NOMO-1 treated with dmso at 0.1 percent for 144 hours (cell line): ENCODE results near the gene MRPS5.
A peak's percentile ranks its signal among the peaks of the same experiment; 100 is the strongest.

Source experiments
- DNase-seq: peaks from one replicate; lab custom pipeline; 2025; ENCODE audit not compliant: unreplicated experiment; lab: John Stamatoyannopoulos, UW

The MRPS5 gene

GRCh38 chr2:95091885-95092555 lies 29.6 kb downstream of the MRPS5 start:
- no peak for DNase-seq

- no peak for DNase-seq
Observed at GRCh38 chr2:95087379-95087778, 34.2 kb downstream of the MRPS5 start.

GRCh38 chr2:95086017-95086416 lies 35.6 kb downstream of the MRPS5 start:
- no peak for DNase-seq

DNA sequence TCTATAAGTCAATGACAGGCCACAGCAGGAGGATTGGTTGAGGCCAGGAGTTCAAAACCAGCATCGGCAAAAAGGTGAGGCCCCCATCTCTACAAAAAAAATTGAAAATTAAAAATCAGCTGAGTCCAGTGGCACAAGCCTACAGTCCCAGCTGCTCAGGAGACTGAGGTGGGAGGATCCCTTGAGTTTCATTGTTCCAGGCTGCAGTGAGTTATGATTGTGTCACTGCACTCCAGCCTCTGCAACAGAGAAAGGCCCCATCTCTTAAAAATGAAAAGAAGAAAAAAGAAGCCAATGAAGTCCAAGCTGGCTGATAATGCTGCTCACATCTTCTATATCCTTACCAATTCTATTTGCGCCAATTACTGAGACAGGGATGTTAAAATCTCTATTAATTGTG lies 39.1 kb downstream of the MRPS5 start:
- DNase-seq = no peak

DNA sequence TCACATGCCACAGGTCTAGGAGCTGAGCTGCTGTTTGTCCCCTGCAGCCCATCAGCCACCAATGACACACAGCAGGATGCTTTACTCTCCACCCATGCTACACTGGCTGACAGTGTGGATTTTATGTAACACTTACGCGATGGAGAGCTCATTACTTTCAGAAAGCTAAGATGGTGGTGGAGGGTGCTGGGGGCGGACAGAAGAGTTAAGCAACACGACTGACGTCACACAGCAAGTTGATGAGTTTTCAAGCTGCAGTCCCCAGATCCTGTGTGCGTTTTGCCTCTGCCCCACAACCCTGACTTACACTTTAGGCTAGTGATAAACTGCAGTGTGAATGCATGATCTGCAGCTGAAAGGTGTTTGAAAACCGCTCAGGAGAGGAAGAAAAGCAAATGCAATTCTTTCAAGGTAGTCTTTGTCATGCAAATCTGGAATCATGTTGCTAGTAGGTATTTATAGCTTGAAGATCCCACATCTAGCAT lies 42.4 kb downstream of the MRPS5 start:
- DNase-seq = no peak

- DNase-seq = no peak
Observed at GRCh38 chr2:95077861-95078603, 43.6 kb downstream of the MRPS5 start.

GRCh38 chr2:95077530-95077825 lies 44.1 kb downstream of the MRPS5 start:
- no peak for DNase-seq

- DNase-seq = peak; percentile 18
Observed at GRCh38 chr2:95076705-95077529, 44.7 kb downstream of the MRPS5 start.

DNA sequence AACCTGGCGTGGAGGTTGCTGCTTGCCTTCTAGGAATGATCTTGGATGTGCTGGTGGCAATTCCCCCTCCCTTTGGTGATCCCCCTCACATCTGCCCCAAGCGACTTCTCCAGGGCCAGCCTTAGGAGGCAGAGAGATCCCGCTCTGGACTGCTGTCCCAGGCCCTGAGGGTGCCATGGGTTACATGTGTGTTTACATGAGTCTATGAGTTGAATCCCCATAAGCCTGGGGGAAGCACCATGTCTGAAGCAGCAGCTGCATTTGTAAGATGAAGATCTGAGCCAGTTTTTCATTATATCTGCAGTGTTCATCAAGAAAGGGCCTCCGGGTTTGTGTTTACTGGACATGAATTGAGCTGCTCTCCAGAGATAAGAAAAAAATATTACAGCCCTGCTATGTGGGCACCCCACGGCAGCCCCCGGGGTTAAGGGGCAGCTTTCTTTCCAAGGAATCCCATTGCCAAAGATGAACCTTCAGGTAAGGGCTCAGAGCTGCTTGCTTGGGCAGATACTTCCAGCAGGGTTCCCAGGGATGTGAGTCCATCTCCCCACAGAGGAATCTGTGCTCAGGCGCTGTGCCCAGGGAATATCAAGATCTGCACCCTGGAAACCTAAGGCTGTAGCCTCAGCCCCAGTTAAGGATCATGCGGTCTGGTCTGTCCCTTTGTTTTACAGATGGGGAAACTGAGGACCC lies 46.0 kb downstream of the MRPS5 start:
- DNase-seq = no peak

GRCh38 chr2:95074663-95075439 lies 46.8 kb downstream of the MRPS5 start:
- DNase-seq = no peak

- no peak for DNase-seq
Observed at GRCh38 chr2:95073856-95074662, 47.5 kb downstream of the MRPS5 start.

GRCh38 chr2:95072424-95072823 lies 49.2 kb downstream of the MRPS5 start:
- DNase-seq = no peak

DNA sequence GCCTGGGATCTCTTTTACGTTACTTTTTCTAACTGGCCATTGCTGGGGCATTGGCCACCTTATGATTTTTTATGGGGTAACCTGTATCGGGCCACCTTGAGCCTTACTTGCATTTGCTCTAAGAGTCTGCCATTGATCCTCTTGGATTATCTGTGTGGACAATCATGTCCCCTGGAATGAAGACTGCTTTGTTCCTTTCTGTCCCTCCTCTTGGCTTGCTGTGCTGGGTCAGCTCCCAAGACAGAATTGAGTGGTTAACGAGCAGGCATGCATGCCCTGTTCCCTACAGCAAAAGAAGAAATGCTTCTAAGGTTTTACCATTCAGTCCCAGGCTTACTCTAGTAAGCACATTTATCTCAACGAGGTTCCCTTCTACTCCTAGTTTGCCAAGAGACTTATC lies 49.8 kb downstream of the MRPS5 start:
- DNase-seq = no peak

GRCh38 chr2:95069465-95069864 lies 52.1 kb downstream of the MRPS5 start:
- no peak for DNase-seq

DNA sequence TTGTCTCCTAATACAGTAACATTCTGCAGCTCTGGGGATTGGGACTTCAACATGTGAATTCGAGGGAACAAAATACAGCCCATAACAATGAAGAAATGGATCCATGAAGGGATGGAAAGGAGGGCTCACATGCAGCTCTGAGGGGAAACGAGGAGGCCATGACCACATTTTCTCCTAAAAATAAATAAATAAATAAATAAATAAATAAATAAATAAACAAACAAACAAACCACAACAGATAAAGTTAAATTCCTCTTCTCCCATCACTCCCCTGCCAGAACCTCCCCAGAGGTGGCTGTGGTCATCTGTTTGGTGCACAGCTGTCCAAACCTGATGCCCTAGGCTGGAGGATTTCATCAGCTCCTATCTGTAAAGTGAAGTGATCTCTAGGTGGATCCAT lies 53.4 kb downstream of the MRPS5 start:
- no peak for DNase-seq

- DNase-seq = no peak
Observed at GRCh38 chr2:95063086-95063958, 58.3 kb downstream of the MRPS5 start.

- no peak for DNase-seq
Observed at GRCh38 chr2:95062242-95063085, 59.1 kb downstream of the MRPS5 start.
